K562 (cell line): ENCODE data around the gene CD19. TPM values are rescaled to one million over a fixed set of nuclear protein-coding genes. Genes with fewer than 3 reads are reported as not detected.
A peak's percentile ranks its signal among the peaks of the same experiment; 100 is the strongest.

Source experiments
- CCAR2 ChIP-seq: fragments of 200-400 bp; formaldehyde crosslinking; IDR thresholded peaks from 2 replicates; pipeline ENCODE4 v1.6.1; 2017; ENCODE audit warnings: mild to moderate bottlenecking, low read depth, low read length
- ETS1 ChIP-seq: conservative IDR thresholded peaks from 2 replicates; pipeline ENCODE4 v1.6.1; 2011; ENCODE audit warnings: low read depth, mild to moderate bottlenecking, low read length; ENCODE audit not compliant: control insufficient read depth
- ETV5 ChIP-seq: sonication (generic); formaldehyde crosslinking; IDR thresholded peaks from 2 replicates; pipeline ENCODE4 v1.4.0; 2020; ENCODE audit warnings: low read depth, mild to moderate bottlenecking, missing genetic modification reagents
- HDAC3 ChIP-seq: fragments of 450-650 bp; IDR thresholded peaks from 2 replicates; pipeline ENCODE4 v1.6.1; 2018; ENCODE audit warnings: borderline replicate concordance, mild to moderate bottlenecking, moderate library complexity; ENCODE audit not compliant: partially characterized antibody
- HEY1 ChIP-seq: fragments of 250-450 bp; sonication (Bioruptor Pico); IDR thresholded peaks from 2 replicates; pipeline ENCODE4 v1.5.0; 2020; ENCODE audit warnings: mild to moderate bottlenecking, moderate library complexity, borderline replicate concordance
- KDM5B ChIP-seq: fragments of 200-600 bp; sonication (generic); IDR thresholded peaks from 2 replicates; pipeline ENCODE4 v1.6.1; 2012; ENCODE audit warnings: low read depth, mild to moderate bottlenecking, moderate library complexity, low read length, control low read depth, inconsistent platforms; ENCODE audit not compliant: insufficient replicate concordance
- KLF6 ChIP-seq: fragments of 250-450 bp; sonication (Bioruptor Pico); IDR thresholded peaks from 2 replicates; pipeline ENCODE4 v1.4.0; 2020; ENCODE audit warnings: mild to moderate bottlenecking, moderate library complexity, borderline replicate concordance
- LCOR ChIP-seq: sonication (generic); formaldehyde crosslinking; IDR thresholded peaks from 2 replicates; pipeline ENCODE4 v1.8.0; 2022; ENCODE audit warnings: mild to moderate bottlenecking, missing genetic modification reagents
- MEF2A ChIP-seq: IDR thresholded peaks from 2 replicates; pipeline ENCODE4 v1.6.1; 2011; ENCODE audit warnings: low read depth, mild to moderate bottlenecking, low read length, moderate library complexity; ENCODE audit not compliant: control insufficient read depth
- PRPF4 ChIP-seq: fragments of 200-400 bp; formaldehyde crosslinking; IDR thresholded peaks from one replicate; pipeline ENCODE4 v1.6.1; 2017; ENCODE audit warnings: low read length, low read depth, mild to moderate bottlenecking; ENCODE audit not compliant: insufficient read depth, poor library complexity, severe bottlenecking
- RBM25 ChIP-seq: fragments of 200-400 bp; formaldehyde crosslinking; IDR thresholded peaks from 2 replicates; pipeline ENCODE4 v1.6.1; 2018; ENCODE audit warnings: low read length, low read depth, moderate library complexity; ENCODE audit not compliant: severe bottlenecking
- ZNF444 ChIP-seq: fragments of 250-450 bp; sonication (Bioruptor Pico); IDR thresholded peaks from 2 replicates; pipeline ENCODE4 v1.4.0; 2020; ENCODE audit warnings: mild to moderate bottlenecking, moderate library complexity
- polyA plus RNA-seq, 8 experiments: library from polyadenylated mRNA; depleted of rRNA in 4 of 8; stranded (reverse) in 5 of 8; unstranded in 3 of 8; fragments of >200 nt; fragmentation: Nextera tagmentation in 2 of 8; fragmentation: Illumina TruSeq in 1 of 8; extraction: Ambion mirVana in 2 of 8; extraction: Trizol in 1 of 8; gene quantifications; 2 replicates each; pipeline versions ENCODE4 v1.2.1 to v1.2.3, GENCODE V29; 2011 to 2014; ENCODE audit warnings: inconsistent platforms in 1 of 8, missing spikeins in 1 of 8
- total RNA-seq, 7 experiments: library from RNA; depleted of rRNA in 6 of 7; stranded (reverse); fragments of >200 nt in 6 of 7; fragmentation: Illumina TruSeq in 2 of 7; extraction: Trizol in 2 of 7; gene quantifications; 2 replicates each; pipeline versions ENCODE4 v1.2.1 to v1.2.3, GENCODE V29; 2011 to 2021; ENCODE audit warnings: low replicate concordance in 1 of 7
- TF ChIP-seq, protein P1 (sequence below): fragments of 450-650 bp; IDR thresholded peaks from 2 replicates; pipeline ENCODE4 v1.6.1; 2018; ENCODE audit warnings: mild to moderate bottlenecking, low read depth; ENCODE audit not compliant: partially characterized antibody
- TF ChIP-seq, protein P2 (sequence below), 2 experiments: fragments of 450-650 bp; IDR thresholded peaks; 2 replicates each; pipeline ENCODE4 v1.6.1; 2016; ENCODE audit warnings: mild to moderate bottlenecking in 2 of 2, borderline replicate concordance in 1 of 2, low read depth in 1 of 2, moderate library complexity in 1 of 2

The CD19 gene
- total and polyA plus RNA-seq, 9 of the 15 experiments (the other 6 are each of a cell fraction or from before 2014, with no cell fraction given), result 0.27 to 3.7 (median 2.0) TPM; not detected in 1

- TF ChIP-seq KLF6 (CRISPR knock-in tag) (no peak; the same call in 1 of the 2 replicates), PRPF4 (no peak), CCAR2 (no peak), MEF2A (peak; percentile 35; the same call in 1 of the 2 replicates), ETS1 (peak; percentile 95), KDM5B (peak; percentile 77), HDAC3 (no peak), RBM25 (no peak), LCOR (CRISPR knock-in tag) (no peak), ZNF444 (CRISPR knock-in tag) (no peak), HEY1 (CRISPR knock-in tag) (no peak), ETV5 (CRISPR knock-in tag) (peak; percentile 32; the same call in 1 of the 2 replicates)
- TF ChIP-seq, protein P1, sequence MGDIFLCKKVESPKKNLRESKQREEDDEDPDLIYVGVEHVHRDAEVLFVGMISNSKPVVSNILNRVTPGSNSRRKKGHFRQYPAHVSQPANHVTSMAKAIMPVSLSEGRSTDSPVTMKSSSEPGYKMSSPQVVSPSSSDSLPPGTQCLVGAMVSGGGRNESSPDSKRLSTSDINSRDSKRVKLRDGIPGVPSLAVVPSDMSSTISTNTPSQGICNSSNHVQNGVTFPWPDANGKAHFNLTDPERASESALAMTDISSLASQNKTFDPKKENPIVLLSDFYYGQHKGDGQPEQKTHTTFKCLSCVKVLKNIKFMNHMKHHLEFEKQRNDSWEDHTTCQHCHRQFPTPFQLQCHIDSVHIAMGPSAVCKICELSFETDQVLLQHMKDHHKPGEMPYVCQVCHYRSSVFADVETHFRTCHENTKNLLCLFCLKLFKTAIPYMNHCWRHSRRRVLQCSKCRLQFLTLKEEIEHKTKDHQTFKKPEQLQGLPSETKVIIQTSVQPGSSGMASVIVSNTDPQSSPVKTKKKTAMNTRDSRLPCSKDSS, result no peak
- TF ChIP-seq, protein P2, sequence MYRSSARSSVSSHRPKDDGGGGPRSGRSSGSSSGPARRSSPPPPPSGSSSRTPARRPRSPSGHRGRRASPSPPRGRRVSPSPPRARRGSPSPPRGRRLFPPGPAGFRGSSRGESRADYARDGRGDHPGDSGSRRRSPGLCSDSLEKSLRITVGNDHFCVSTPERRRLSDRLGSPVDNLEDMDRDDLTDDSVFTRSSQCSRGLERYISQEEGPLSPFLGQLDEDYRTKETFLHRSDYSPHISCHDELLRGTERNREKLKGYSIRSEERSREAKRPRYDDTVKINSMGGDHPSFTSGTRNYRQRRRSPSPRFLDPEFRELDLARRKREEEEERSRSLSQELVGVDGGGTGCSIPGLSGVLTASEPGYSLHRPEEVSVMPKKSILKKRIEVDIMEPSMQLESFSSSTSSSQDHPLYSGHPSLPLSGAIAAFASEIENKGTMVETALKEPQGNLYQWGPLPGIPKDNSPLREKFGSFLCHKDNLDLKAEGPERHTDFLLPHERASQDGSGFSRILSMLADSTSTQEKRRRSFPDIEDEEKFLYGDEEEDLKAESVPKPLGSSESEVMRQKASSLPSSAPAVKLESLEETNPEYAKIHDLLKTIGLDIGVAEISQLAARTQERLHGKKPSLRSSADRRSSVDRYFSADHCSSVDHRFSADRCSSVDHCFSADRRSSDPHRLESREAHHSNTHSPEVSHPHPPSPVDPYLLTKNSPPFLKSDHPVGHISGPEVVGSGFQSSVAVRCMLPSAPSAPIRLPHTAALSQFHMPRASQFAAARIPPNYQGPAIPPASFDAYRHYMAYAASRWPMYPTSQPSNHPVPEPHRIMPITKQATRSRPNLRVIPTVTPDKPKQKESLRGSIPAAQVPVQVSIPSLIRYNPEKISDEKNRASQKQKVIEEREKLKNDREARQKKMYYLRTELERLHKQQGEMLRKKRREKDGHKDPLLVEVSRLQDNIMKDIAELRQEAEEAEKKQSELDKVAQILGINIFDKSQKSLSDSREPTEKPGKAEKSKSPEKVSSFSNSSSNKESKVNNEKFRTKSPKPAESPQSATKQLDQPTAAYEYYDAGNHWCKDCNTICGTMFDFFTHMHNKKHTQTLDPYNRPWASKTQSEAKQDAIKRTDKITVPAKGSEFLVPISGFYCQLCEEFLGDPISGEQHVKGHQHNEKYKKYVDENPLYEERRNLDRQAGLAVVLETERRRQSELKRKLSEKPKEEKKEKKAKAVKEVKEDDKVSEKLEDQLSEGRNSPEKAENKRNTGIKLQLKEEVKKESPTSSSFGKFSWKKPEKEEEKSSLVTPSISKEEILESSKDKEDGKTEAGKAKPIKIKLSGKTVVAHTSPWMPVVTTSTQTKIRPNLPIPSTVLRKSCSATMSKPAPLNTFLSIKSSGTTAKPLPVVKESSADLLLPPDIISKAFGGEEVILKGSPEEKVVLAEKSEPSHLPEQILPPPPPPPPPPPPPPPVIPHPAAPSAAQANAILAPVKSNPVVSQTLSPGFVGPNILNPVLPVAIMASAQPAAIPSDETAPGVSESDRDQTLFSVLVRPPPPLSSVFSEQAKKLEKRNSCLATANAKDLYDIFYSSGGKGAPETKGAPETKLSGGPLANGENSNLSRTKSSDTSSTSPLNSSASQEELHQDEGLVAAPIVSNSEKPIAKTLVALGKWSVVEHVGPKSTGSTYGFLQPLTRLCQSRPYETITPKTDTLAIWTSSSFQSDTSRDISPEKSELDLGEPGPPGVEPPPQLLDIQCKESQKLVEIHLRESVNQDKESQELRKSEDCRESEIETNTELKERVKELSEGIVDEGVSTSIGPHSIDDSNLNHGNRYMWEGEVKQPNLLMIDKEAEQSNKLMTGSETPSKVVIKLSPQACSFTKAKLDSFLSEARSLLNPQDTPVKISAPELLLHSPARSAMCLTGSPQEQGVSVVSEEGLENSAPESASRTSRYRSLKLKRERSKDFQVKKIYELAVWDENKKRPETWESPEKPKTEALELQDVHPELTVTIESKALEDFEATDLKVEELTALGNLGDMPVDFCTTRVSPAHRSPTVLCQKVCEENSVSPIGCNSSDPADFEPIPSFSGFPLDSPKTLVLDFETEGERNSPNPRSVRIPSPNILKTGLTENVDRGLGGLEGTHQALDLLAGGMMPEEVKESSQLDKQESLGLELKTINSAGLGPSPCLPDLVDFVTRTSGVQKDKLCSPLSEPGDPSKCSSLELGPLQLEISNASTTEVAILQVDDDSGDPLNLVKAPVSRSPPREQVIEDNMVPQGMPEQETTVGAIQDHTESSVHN (IDR thresholded peaks at IDR 0.05; ENCODE audit: borderline replicate concordance in 1 of 2, low read depth in 1 of 2), result peak in 1 of 2 experiments; percentile 54; a peak in 1 of 4 replicates
These were observed 42.8 kb downstream of the CD19 start, which contains the start of gene SPNS1 (continued) for GRCh38 chr16:28974437-28975157.
